ENCODE data around the gene PEX7. TPM values are rescaled to one million over a fixed set of nuclear protein-coding genes. Genes with fewer than 3 reads are reported as not detected.
"Not testable (repeated sequence)": the region's sequence is repeated elsewhere in the genome, so short reads cannot be mapped to it uniquely, and the experiment has no call there.

Gene PEX7
- polyA plus RNA-seq, 3 donors = 3.0 to 6.1 (median 3.9) TPM

- intact Hi-C loops (cut with micrococcal nuclease) = no loop called here
Observed at GRCh38 chr6:136897071-136897470, 74.7 kb downstream of the PEX7 start.

GRCh38 chr6:136901212-136901784, 78.9 kb downstream of the PEX7 start:
- no peak overlapping the region for H3K4me3 ChIP-seq (replicated peaks in 1 of 3; ENCODE audit: low read depth in 2 of 3, low read length in 3 of 3)
- no peak overlapping the region for H2AFZ ChIP-seq (ENCODE audit: insufficient read depth, low read depth, low read length, poor library complexity, severe bottlenecking)
- no peaks in the 10 kb centered on the region for H3K79me2 ChIP-seq (ENCODE audit: insufficient read depth, low read length)
- peaks cover 0 to 9% (median 0%) of the 10 kb centered on the region in 7 donors for H3K9me3 Mint-ChIP-seq
- H4K20me1 ChIP-seq (ENCODE audit: insufficient read depth, low read length) = no peaks in the 10 kb centered on the region
- peaks cover 0 to 8% of the 10 kb centered on the region in 2 donors for H3K4me1 ChIP-seq (ENCODE audit: control insufficient read depth in 1 of 2, insufficient read depth in 2 of 2, low read length in 2 of 2)
- H3K36me3 Mint-ChIP-seq = peaks cover 22 to 35% of the 10 kb centered on the region in 2 donors
- no peak for DNase-seq
- intact Hi-C loops (cut with micrococcal nuclease) = no loop called here
- H3K4me3 Mint-ChIP-seq = no peak overlapping the region
- no peak overlapping the region for H3K27ac ChIP-seq (ENCODE audit: low read depth in 1 of 2, low read length in 2 of 2)
- no peak overlapping the region for H3K4me2 ChIP-seq (replicated peaks; ENCODE audit: extremely low read depth, low read length, poor library complexity, severe bottlenecking)
- H3K27me3 ChIP-seq (ENCODE audit: control insufficient read depth in 2 of 2, insufficient read depth in 2 of 2, low read length in 2 of 2) = no peaks in the 10 kb centered on the region
- no peak overlapping the region for H3K9ac ChIP-seq (ENCODE audit: insufficient read depth, low read length, poor library complexity, severe bottlenecking)
- H3K36me3 ChIP-seq (replicated peaks in 1 of 2; ENCODE audit: control insufficient read depth in 1 of 2, insufficient read depth in 2 of 2, low read length in 2 of 2) = peaks cover 12 to 33% of the 10 kb centered on the region in 2 donors
- no peak for TF ChIP-seq CTCF (IDR thresholded peaks at IDR 0.05)
- no peaks in the 10 kb centered on the region for H3K9me3 ChIP-seq (replicated peaks in 1 of 2; ENCODE audit: control insufficient read depth in 1 of 2, insufficient read depth in 1 of 2, low read length in 2 of 2)
- H3K27ac Mint-ChIP-seq = peak overlapping the region in 2 of 7 donors; percentile 16 to 25
- H3K27me3 Mint-ChIP-seq (ENCODE audit: low read depth in 3 of 3) = no peaks in the 10 kb centered on the region
- 62% methylated on average over 4 of the region's 5 CpGs for WGBS (ENCODE audit: insufficient coverage)
- peaks cover 9% of the 10 kb centered on the region for H3K4me1 Mint-ChIP-seq

More at GRCh38 chr6:136897071-136897470, 74.7 kb downstream of the PEX7 start:
- no peak overlapping the region for H3K9ac ChIP-seq (ENCODE audit: insufficient read depth, low read length, poor library complexity, severe bottlenecking)
- peaks cover 4 to 16% of the 10 kb centered on the region in 2 donors for H3K36me3 ChIP-seq (replicated peaks in 1 of 2; ENCODE audit: control insufficient read depth in 1 of 2, insufficient read depth in 2 of 2, low read length in 2 of 2)
- H3K9me3 ChIP-seq (replicated peaks in 1 of 2; ENCODE audit: control insufficient read depth in 1 of 2, insufficient read depth in 1 of 2, low read length in 2 of 2) = no peaks in the 10 kb centered on the region
- H3K4me1 Mint-ChIP-seq = peaks cover 9% of the 10 kb centered on the region
- H3K27ac Mint-ChIP-seq = no peak overlapping the region
- no peak overlapping the region for H3K4me2 ChIP-seq (replicated peaks; ENCODE audit: extremely low read depth, low read length, poor library complexity, severe bottlenecking)
- peaks cover 0 to 9% (median 0%) of the 10 kb centered on the region in 7 donors for H3K9me3 Mint-ChIP-seq
- H3K27me3 ChIP-seq (ENCODE audit: control insufficient read depth in 2 of 2, insufficient read depth in 2 of 2, low read length in 2 of 2) = no peaks in the 10 kb centered on the region
- no peak overlapping the region for H3K4me3 ChIP-seq (replicated peaks in 1 of 3; ENCODE audit: low read depth in 2 of 3, low read length in 3 of 3)
- H3K27me3 Mint-ChIP-seq (ENCODE audit: low read depth in 3 of 3) = peaks cover 0 to 4% (median 2%) of the 10 kb centered on the region in 3 donors
- no peak for TF ChIP-seq CTCF (IDR thresholded peaks at IDR 0.05)
- no CpG with 5 or more reads among the region's 1 CpG for WGBS (ENCODE audit: insufficient coverage)
- no peaks in the 10 kb centered on the region for H3K79me2 ChIP-seq (ENCODE audit: insufficient read depth, low read length)
- no peak overlapping the region for H3K27ac ChIP-seq (ENCODE audit: low read depth in 1 of 2, low read length in 2 of 2)
- H3K4me1 ChIP-seq (ENCODE audit: control insufficient read depth in 1 of 2, insufficient read depth in 2 of 2, low read length in 2 of 2) = peaks cover 0 to 8% of the 10 kb centered on the region in 2 donors
- no peak for DNase-seq
- H2AFZ ChIP-seq (ENCODE audit: insufficient read depth, low read depth, low read length, poor library complexity, severe bottlenecking) = no peak overlapping the region
- no peak overlapping the region for H3K4me3 Mint-ChIP-seq
- peaks cover 24 to 25% of the 10 kb centered on the region in 2 donors for H3K36me3 Mint-ChIP-seq
- no peaks in the 10 kb centered on the region for H4K20me1 ChIP-seq (ENCODE audit: insufficient read depth, low read length)

DNA sequence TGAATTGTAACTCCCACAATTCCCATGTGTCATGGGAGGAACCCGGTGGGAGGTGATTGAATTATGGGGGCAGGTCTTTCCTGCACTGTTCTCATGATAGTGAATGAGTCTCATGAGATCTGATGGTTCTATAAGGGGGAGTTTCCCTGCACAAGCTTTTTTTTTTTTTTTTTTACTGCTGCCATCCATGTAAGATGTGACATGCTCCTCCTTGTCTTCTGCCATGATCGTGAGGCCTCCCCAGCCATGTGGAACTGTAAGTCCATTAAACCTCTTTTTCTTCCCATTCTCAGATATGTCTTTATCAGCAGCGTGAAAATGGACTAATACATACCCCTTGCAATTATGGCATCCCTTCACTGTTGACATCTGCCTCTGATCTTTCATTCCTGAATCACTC, 82.1 kb downstream of the PEX7 start:
- H3K27me3 ChIP-seq (ENCODE audit: control insufficient read depth in 2 of 2, insufficient read depth in 2 of 2, low read length in 2 of 2); H3K4me2 ChIP-seq (replicated peaks; ENCODE audit: extremely low read depth, low read length, poor library complexity, severe bottlenecking); H3K79me2 ChIP-seq (ENCODE audit: insufficient read depth, low read length); H3K27ac ChIP-seq (ENCODE audit: low read depth in 1 of 2, low read length in 2 of 2); H3K9ac ChIP-seq (ENCODE audit: insufficient read depth, low read length, poor library complexity, severe bottlenecking); DNase-seq; H3K27ac Mint-ChIP-seq; intact Hi-C loops (cut with micrococcal nuclease); H4K20me1 ChIP-seq (ENCODE audit: insufficient read depth, low read length); H3K9me3 Mint-ChIP-seq; H3K4me1 Mint-ChIP-seq; H3K4me3 ChIP-seq (replicated peaks in 1 of 3; ENCODE audit: low read depth in 2 of 3, low read length in 3 of 3); H2AFZ ChIP-seq (ENCODE audit: insufficient read depth, low read depth, low read length, poor library complexity, severe bottlenecking); H3K4me1 ChIP-seq (ENCODE audit: control insufficient read depth in 1 of 2, insufficient read depth in 2 of 2, low read length in 2 of 2); H3K27me3 Mint-ChIP-seq (ENCODE audit: low read depth in 3 of 3); H3K9me3 ChIP-seq (replicated peaks in 1 of 2; ENCODE audit: control insufficient read depth in 1 of 2, insufficient read depth in 1 of 2, low read length in 2 of 2); H3K4me3 Mint-ChIP-seq: not testable (repeated sequence)
- H3K36me3 Mint-ChIP-seq = peaks cover 20 to 22% of the 10 kb centered on the region in 2 donors
- 100% methylated on average over 1 of the region's 3 CpGs for WGBS (ENCODE audit: insufficient coverage)
- peaks cover 8 to 27% of the 10 kb centered on the region in 2 donors for H3K36me3 ChIP-seq (replicated peaks in 1 of 2; ENCODE audit: control insufficient read depth in 1 of 2, insufficient read depth in 2 of 2, low read length in 2 of 2)
